ENCODE data around the gene PRUNE2.

- TF ChIP-seq, protein P1, sequence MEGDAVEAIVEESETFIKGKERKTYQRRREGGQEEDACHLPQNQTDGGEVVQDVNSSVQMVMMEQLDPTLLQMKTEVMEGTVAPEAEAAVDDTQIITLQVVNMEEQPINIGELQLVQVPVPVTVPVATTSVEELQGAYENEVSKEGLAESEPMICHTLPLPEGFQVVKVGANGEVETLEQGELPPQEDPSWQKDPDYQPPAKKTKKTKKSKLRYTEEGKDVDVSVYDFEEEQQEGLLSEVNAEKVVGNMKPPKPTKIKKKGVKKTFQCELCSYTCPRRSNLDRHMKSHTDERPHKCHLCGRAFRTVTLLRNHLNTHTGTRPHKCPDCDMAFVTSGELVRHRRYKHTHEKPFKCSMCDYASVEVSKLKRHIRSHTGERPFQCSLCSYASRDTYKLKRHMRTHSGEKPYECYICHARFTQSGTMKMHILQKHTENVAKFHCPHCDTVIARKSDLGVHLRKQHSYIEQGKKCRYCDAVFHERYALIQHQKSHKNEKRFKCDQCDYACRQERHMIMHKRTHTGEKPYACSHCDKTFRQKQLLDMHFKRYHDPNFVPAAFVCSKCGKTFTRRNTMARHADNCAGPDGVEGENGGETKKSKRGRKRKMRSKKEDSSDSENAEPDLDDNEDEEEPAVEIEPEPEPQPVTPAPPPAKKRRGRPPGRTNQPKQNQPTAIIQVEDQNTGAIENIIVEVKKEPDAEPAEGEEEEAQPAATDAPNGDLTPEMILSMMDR (IDR thresholded peaks at IDR 0.05), result no peak
- TF ChIP-seq POLR2AphosphoS5 (IDR thresholded peaks at IDR 0.05) (no peak), POLR2A (IDR thresholded peaks at IDR 0.05) (no peak)
Measured at GRCh38 chr9:76580188-76580587, 325.7 kb downstream of the PRUNE2 start.

All from prostate gland (tissue), 2 donors.